NCI-H526 treated with DMSO at 0.1 percent for 48 hours (cell line): ENCODE results near the gene PCGF2.
A peak's percentile ranks its signal among the peaks of the same experiment; 100 is the strongest.

Source experiments
- DNase-seq: peaks from one replicate; lab custom pipeline; 2025; lab: John Stamatoyannopoulos, UW

The PCGF2 gene

DNA sequence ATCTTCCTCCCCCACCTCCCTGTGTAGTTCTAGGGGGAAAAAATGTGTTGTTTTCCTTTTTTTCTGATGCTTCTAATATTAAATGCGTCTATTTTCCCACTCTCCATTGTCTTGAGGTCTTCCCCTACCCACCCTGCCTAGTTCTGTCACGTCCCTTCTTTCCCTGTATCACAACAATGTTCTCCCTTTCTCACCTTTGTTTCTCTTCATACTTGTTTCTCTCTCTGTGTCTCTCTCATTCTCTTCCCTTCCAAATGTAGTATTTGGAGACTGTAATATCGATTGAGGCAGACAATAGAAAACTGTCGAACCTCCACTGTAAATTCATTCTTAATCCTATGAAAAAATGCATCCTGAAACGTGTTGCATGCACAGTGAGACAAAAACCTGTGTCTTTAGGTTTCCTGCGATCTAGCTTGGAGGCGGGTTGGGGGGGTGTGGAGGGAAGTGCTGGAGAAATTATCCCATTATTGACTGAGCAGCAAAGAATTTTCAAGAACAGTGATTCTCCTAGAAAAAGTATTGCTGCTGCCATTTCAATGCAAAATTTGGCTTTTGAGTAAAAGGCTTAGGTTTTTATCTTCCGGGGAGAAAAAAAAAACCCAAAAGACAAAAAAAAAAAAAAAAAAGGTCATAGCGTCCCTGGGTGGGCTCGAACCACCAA lies 3.1 kb upstream of the PCGF2 start:
- no peak for DNase-seq

DNA sequence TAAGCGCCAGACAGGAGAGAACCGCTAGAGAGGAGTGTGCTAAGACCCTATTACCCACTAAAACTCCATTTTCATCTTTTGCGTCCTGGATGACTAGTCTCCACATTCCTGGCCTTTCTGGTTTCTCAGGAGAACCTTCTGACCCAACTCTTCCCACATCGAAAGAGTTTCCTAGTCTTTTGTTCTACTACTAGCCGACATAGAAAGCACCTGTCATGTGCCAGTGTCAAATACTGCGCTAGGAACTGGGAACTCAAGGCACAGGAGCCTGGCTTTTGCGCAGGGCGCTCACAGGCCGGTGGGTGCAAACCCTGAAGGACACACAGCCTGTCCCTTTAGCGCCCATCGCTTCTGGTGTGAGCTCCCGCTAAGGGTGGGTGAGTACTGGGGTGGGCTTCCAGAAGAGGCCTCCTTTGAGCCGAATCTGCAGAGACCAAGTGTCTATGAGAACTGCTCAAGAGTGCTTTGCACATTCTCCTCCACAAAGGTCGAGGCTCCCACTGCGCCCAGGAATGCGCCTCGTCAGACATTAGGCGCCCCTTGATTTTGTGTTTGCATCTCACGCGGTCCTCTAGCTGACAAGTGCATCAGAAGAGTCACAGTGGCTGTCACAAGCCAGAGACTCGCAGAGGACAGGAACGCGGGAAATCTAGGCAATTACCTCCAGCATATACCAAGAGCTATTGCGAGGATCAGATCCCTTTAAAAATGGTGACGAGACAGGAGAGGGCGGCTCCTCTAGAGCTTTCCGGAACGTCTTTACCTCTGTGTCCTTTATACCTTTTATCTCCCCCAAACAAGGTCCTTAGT lies 2.4 kb upstream of the PCGF2 start:
- peak; percentile 24 for DNase-seq

DNA sequence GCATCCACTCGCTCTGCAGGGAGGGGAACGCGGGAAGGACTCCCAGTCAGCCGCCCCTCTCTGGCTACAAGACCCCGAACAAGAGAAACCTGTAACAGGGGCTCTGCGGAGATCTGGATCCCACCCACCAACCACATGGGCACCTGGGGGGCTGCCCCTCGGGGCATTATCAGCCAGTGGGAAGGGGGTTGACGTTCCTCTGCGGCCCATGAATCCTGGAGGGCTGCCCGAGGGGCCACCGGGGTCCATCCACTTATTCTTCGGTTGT lies 1.8 kb upstream of the PCGF2 start:
- no peak for DNase-seq

DNA sequence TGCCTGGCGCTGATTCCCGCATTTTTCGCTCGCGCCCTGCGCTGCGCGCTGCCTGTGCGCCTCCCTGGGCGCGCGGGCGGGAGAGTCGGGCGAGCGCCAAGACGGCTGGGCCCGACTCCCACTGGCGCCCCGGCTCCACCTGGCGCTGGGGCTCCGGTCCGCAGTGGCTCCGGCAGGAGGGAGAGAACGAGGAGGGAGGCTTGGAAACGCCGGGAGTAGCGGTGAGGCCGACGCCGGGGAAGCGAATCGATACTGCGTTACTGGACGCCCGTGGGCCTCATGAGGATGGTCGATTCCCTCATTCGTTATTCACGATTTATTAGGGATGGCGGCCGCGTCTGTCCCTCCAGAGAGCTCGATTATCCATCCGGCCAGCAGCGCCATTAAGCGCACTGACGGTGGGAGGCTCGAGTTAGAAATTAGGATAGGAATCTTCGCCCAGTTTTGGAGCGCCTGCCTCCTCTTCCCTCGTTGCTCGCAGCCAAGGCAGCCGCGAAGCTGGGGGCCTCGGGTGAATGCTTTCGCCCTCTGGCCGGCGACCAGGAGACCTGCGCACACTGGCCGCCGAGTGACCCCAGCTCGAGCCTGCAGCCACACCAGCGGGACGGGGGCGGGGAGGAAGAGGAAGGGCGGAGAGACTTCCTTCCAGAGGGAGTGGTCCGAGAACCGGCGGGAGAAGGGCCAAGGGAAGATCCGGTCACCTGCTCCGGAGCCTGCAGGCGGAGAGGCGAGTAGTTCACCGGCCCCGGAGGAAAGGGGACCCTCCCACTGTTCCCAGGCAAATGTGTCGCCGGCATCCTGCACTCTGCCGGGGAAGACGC lies 1.3 kb upstream of the PCGF2 start:
- DNase-seq: peak; percentile 45

DNA sequence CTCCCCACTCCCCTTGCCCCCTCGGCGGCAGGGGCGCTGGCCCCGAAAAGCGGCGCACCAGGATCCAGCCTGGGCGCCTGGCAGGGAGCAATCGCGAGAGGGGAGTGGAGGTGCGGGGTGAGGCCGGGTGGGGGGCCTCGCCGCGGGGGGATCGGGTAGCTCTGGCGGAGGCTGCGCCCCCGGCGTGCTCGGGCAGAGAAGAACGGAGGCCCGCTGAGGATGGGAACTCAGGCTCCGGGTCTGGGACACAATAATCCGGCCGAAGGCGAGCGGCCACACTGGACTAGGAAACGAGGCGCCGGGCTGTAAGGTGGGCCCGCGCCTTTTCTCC lies 721 bp upstream of the PCGF2 start:
- DNase-seq: no peak

DNA sequence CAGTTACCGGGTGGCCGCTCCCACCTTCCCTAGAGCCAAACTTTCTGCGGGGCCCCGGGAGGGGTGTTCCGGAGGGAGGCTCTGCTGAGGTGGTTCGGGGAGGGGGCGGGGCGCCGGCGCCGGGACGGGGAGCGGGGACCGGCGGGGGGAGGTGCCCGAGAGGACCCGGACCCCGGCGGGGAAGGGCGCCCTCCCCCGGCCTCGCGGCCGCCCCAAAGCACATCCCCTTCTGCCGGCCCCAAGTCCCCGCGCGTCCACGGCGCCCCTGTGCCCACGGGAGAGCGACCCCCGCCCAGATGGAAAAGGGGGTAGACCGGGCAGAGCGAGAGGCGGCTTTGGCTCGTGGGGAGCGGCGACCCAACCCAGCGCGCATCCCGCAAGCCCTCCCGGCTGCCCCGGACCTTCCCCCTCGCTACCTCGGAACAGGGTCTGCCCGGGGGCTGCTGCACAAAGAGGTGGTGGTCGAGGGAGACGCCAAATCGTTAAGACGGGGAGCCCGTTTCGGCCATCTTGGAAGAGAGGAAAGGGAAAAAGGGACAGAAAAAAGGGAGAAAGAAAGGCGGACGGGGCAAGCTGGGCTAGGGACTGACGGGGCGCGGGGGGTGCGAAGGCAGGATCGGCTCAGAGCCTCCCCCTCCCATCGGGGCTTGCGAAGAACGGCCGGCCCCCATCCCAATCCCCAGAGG lies 530 bp downstream of the PCGF2 start:
- no peak for DNase-seq

DNA sequence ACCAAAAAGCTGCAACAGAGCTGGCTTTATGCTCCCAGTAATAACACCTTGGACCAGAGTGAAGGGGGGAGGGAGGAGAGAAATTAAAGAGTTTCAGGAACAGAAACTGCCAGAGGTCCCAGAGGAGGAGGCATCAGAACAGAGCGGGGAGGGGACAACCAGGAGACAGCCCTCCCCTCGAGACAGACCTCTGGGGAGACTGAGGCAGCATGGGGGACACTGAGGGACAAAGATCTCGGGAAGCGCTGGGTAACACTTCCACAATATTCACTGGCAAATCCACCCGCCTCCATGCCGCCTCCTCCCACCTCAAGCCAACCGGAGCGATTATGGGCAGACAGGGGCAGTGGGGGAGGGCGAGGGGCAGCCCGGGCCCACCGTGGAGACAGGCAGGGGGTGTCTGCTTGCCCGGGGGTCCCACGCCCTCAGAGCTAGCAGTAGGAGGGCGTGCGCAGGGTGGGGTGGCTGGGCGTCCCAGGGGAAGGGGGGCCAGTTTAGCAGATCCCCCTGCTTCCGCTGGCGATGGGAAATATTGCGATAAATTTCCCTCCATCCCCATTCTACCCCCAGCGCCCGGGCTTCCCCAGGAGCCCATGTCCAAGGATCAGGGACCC lies 1.2 kb downstream of the PCGF2 start:
- DNase-seq: no peak

DNA sequence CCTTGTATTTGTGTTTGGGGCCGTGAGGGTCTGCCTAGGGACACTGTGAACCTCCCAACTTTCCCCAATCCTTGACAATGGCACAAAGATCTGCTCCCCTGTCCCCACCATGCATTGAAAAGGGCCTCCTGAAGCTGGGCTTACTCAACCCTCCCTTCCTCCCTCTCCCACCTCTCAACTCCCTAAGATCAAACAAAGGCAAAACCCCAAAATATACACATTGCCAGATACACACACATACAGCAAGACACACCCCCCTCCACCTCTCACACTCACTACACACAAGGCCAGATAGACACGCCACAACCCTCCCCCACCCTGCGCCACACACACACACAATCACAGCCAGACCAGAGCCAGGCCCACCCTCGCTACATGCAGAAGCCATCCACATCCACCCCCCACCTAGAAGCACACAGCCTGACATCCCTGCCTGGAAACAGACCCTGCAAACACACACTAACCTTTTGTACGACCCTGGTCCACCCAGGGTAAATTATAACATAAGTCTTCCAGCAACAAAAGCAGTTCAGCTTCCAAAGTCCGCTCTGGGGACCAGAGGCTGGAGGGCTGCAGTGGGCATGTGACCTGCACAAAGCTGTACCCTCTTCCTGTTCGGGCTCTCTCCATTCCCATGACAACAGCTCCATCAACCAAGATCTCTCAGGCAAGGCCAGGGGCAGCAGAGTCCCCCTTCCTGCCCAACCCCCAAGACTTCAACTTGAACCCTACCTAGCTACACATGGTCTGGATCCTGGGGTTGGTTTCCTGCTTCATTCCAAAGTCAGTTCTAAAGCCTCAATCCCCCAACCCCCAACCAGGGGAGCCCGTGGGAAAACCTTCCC lies 1.9 kb downstream of the PCGF2 start:
- DNase-seq: no peak

DNA sequence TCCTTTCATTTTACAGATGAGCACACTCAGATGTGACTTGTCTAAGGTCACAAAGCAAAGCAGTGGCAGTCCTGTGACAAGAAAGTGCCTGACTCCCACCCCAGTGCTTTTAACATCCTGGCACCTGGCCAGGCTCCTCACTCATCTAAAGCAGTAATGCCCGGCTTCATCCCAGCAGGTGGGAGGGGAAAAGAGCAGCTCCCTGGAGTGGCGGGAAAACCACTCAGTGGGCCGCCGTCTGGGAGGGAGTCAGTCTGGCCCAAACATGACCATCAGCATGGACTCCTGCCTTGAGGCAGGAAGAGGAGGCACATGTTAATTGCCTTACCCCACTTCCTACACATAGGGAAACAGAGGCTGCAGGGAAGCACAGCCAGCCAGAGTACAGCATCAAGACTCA lies 2.6 kb downstream of the PCGF2 start:
- no peak for DNase-seq

DNA sequence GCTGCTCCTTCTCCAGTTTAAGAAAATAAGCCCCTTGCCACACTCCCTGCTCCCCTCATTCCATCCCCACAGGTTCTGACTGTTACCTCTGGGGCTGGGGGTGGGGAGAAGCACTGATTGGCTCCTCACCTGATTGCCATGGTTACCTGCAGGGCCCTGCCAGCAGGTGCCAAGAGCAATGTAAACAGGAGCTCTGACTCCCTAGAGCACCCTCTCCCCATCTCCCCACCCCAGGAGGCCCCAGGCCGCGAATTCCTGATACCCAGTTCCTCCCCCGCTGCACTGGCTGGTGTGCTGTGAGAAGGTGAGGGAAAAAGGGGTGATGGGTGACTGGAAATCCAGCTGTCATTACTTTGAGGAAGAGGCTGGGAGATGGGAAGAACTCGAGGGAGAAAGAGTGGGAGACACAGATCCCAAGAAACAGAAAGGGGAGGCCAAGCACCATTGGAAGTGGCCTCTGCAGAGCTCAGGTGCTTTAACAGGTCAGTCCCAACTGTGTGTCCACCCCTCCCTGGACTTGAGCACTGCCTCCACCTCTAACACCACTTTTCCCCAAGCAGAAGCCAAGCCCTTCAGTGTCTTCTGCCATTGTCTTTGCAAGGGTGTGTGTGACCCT lies 4.5 kb downstream of the PCGF2 start:
- no peak for DNase-seq

DNA sequence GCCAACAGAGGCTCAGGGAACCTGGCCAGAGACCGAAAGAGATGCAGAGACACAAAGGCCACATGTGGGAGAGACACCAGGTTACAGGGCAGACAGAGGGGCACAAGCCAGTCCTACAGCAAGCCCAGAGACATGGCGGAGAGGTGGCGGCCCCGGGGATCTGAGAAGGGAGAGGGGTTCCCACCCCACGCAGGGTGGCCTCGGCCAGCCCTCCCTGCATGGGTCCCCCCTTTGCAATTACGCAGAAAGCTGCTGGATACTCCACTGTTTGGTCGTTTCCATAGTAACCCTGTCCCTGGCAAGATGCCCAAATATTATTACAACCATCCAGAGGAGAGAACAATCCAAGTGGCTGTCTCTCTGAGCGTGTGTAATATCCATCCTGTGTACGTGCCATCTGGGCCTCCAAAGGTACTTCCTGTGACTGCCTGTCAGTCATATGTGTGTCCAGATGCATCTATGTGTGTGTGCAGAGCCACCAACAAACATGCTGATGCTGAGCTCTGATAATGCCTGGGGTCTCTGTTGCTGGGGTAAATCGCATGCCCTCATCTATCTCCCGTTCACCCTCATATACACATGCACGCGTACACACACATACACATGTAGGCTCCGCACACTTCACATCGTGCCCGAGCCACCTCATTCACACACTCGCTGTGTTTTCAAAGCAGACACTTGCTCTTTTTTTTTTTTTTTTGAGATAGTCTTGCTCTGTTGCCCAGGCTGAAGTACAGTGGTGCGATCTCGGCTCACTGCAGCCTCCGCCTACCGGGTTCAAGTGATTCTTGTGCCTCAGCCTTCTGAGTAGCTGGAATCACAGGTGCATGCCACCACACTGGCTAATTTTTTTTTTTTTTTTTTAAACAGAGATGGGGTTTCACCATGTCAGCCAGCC lies 5.5 kb downstream of the PCGF2 start:
- DNase-seq: no peak

DNA sequence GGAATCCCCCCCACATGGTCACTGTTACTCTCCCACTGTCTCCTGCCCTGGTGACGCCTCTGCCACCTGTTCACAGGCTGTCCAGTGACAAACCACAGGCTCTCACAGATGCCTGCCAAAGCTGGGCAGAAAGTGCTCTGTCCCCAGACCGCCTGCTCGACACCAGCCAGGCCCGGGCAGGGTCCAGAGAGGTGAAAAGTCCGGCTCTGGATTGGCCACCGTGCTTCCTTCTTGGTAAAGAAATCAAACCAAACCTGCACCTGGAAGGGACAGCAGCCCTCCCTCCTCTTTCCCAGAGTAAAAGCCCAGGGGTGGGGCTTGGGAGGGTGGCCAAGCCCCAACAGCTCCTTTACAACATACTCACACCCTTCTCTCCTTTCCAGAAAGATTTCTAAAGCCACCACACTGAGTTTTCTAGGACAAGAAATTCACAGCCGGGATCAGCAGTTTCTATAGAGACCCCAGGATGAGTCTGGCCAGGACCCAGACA lies 6.2 kb downstream of the PCGF2 start:
- DNase-seq: no peak

DNA sequence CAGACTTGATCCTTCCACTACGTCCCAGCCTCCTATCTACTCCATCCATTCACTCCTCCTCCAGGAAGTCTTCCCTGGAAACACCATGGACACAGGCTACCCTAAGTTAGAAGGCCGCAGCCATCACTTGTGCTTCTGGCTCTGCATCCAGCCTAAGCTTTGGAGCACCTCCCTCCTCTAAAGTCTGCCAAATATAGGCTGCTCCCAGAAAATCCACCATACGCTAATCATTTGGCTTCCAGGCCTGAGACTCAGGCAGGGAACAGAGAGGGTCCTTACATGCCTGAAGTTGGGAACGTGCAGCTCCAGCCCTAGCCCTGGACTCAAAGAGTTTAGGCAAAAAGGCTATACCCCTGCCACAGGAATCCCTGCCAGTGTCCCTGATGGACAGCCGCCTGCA lies 6.7 kb downstream of the PCGF2 start:
- DNase-seq: no peak

DNA sequence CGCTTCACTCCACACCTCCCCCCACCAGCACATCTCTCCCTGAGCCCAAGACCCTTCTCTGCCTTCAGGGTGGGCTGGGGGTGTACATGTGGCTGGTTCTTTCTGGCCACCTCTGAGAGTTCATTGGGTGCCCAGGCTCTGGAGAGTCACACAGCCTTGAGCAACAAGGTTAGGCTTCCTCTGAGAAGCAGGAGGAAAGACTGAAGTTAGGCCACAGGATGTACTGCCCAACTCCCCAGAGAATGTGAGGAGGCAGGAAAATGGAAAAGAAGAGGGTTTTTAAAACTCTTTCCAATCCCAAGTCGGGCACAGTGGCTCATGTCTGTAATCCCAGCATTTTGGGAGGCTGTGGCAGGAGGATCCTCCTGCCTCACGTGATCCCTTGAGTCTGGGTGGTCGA lies 7.3 kb downstream of the PCGF2 start:
- no peak for DNase-seq

DNA sequence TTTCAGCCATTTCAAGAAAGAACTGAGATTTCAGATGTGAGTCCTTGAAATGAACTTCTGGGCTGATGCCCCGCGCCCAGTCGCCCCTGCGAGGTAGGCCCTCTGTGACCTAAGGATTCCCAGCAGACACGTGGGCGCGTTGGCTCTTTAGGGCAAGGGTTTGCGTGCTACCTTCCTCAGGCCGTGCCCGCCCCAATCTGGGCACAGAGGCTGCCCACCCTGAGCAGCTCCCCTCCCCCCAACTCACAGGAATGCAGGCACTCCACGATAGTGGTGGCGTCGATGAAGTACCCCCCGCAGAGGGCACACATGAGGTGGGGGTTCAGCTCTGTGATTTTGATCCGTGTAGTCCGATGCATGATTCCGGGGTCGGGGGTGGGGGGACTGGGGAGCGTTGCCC lies 8.1 kb downstream of the PCGF2 start:
- no peak for DNase-seq

DNA sequence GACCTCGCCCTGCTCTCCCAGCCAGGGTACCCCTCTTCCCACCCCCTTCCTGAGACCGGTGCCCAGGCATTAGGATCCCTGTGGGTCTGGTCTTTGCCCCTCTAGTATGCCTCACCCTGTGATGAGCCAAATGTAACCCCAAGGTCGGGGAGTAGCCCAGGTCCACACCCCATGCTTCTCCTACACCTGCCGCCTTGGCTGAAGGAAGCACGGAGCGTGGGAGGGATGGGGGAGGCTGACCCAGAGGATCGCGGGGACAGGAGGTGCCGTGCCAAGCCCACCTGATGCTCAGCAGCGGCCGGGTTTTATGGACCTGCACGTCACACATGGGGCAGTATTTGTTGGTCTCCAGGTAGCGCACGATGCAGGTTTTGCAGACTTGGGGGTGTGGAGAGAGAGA lies 8.8 kb downstream of the PCGF2 start:
- no peak for DNase-seq

DNA sequence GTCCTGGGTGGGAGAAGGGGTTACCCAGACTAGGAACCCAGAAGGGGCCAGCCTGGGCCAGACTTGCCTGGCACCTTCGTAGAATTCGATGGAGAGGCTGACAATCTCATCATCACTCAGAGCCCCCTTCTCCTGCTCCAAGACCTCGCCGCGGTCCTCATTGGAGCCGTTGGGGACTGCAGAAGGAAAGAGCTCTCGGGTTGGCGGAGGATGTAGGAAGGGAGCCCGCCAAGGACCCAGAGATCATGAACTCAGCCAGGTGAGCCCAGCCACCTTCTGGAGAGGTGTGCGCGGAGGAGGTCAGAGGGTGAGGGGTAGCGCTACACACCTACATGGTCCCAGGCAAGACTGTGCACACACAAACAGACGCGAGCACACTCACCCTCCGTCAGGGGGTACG lies 9.4 kb downstream of the PCGF2 start:
- no peak for DNase-seq

DNA sequence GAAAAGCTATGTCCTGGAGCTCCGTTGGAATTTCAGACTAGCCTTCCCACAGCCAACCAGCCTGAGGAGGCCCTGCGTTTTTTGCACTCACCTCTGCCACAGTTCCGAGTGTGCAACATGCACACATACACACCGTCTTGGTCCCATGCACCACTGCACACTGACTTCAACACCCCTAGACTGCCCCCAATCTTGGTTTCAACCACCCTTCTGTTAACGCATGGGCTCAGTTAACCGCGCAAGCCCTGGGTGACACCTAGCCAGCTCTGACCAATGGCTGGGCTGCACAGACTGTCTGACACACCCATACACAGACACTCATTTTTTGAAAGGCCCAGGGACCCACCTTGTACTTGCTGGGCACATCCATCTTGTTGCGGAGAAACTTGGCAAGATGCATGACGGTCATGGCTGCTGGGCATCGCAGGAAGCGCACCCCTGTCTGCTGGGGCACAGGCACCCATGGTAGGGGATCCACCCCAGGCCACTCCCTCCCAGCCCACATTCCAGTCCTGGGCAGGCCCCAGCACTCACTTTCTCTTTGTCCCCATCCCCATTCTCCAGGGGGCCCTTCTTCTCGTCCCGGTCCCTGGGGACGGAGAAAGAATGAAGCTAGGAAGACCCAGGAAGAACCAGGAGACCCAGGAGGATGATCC lies 10.0 kb downstream of the PCGF2 start:
- no peak for DNase-seq
